ENCODE measurements around the gene TMEM151A. TPM values are rescaled to one million over a fixed set of nuclear protein-coding genes. Genes with fewer than 3 reads are reported as not detected.

TMEM151A gene
- total RNA-seq, 2 donors from 2014 or later: 0.37 to 0.47 TPM

DNA sequence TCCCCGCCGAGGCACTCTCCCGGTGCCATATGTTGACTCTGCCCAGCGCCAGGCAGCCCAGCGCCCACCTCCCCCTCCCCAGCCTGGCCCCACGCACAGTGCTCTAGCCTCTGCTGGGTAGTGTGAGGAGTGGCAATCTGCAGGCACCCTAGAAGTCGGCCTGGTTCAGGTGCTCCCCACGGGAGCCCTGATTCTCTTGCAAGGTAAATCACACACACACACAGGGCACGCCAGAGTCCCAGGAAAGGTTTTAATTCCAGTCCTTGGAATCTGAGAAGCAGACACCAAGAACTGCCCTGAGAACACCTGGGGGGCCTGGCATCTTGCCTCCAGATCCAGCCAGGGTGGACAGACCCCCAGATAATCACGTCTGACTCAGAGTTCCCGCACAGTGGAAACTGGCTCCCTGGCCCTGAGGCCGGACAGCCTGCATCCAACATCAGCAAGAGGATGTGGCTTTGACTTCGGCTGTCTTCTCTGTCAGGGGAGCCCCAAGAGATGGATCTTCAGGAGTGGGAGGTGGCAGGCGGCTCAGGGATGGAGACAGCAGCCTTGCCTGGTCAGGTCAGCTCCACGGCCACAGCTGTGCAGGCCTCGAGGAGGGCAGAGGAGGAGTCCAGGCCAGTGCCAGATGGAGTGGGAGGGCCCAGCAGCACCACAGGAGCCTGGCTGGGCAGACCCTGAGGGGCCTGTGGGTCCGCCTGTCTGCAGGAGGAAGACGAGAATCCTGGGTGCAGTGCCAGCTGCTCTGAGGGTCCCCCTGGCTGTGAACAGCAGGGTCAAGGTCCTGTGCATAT is 45.6 kb downstream of the TMEM151A start:
- DNase-seq: no peak
- intact Hi-C loops (cut with DNase I): no loop called here
- no peak overlapping the region for H3K4me3 ChIP-seq
- TF ChIP-seq, protein P1, sequence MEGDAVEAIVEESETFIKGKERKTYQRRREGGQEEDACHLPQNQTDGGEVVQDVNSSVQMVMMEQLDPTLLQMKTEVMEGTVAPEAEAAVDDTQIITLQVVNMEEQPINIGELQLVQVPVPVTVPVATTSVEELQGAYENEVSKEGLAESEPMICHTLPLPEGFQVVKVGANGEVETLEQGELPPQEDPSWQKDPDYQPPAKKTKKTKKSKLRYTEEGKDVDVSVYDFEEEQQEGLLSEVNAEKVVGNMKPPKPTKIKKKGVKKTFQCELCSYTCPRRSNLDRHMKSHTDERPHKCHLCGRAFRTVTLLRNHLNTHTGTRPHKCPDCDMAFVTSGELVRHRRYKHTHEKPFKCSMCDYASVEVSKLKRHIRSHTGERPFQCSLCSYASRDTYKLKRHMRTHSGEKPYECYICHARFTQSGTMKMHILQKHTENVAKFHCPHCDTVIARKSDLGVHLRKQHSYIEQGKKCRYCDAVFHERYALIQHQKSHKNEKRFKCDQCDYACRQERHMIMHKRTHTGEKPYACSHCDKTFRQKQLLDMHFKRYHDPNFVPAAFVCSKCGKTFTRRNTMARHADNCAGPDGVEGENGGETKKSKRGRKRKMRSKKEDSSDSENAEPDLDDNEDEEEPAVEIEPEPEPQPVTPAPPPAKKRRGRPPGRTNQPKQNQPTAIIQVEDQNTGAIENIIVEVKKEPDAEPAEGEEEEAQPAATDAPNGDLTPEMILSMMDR (IDR thresholded peaks at IDR 0.05): no peak
- peaks cover 16% of the 10 kb centered on the region for H3K4me1 ChIP-seq
- peaks cover 7% of the 10 kb centered on the region for H3K36me3 ChIP-seq
- H3K9ac ChIP-seq (ENCODE audit: low read depth in 2 of 2, low read length in 2 of 2): no peak overlapping the region
- no peaks in the 10 kb centered on the region for H3K27me3 ChIP-seq
- H3K9me3 ChIP-seq: no peaks in the 10 kb centered on the region
- no peak overlapping the region for H3K27ac ChIP-seq

DNA sequence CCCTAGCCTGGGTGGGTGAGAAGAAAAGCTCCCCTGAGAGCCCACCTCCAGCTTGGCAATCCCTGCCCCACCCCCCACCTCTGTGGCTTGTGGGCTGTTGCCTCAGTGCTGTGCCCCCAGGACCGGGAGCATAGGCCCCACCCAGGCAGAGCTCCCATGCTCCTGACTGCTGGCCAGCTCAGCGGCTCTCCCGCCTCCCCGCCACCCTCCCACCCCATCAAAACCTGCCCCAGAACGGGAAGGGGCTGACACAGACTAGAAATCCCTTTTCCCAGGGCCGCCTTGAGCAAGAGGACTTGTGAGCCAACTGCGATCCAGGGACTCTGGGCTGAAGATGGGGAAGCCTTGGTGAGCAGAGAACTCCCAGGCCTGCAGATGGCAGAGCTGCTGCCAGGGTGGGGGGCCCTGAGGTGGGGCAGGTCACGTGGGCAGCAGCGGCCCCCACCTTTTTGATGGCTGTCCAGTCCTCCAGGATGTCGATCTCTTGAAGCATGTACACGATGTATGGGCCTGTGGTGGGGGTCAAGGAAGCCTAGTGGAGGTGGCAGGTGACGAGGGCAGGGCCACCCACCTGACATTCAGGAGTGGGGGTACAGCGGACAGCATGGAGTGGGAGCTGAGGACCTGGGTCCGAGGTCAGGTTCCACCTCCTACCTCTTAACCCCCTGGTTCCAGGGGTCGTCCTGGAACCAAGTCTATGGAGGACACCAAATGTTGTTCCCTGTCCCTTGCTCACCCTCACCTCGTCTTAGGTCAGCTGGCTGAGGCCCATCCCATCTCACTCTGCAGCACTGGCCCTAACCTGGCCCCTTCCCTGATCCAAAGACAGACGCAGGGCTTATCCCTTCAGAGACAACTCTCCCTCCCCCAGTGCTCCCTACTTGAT is 46.8 kb downstream of the TMEM151A start:
- Histone ChIP-seq H3K9ac (ENCODE audit: low read depth in 2 of 2, low read length in 2 of 2) (no peak overlapping the region), H3K4me3 (no peak overlapping the region), H3K4me1 (peaks cover 16% of the 10 kb centered on the region), H3K36me3 (peaks cover 7% of the 10 kb centered on the region), H3K27me3 (no peaks in the 10 kb centered on the region), H3K9me3 (no peaks in the 10 kb centered on the region), H3K27ac (no peak overlapping the region)
- DNase-seq: no peak
- intact Hi-C loops (cut with DNase I): no loop called here
- TF ChIP-seq, protein P1 (IDR thresholded peaks at IDR 0.05): no peak

DNA sequence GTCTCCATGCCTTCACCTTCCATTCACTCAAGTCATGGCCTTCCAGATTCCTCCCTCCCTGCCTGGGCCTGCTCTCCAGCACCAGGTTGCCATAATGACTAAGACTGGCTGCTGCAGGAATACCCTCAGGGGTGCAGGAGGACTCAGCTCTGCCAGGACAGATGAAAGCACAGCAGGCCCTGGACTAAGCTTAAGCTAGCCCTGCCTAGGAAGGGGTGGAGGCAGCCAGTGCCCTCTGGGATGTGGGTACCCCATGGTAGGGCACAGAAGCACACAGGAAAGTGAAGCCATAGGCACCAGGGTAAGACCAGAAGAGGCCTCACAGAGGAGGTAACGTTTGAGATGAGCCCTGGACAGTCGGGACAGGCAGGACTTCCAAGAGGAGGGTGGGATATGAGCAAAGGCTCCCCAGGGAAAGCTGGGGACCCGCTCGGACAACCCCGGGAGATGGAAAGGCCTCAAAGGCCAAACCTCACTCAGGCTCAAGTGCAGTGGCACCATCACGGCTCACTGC is 47.5 kb downstream of the TMEM151A start:
- DNase-seq: no peak
- TF ChIP-seq, protein P1 (IDR thresholded peaks at IDR 0.05): no peak
- Histone ChIP-seq H3K27me3 (no peaks in the 10 kb centered on the region), H3K4me3 (no peak overlapping the region), H3K4me1 (peaks cover 23% of the 10 kb centered on the region), H3K9ac (ENCODE audit: low read depth in 2 of 2, low read length in 2 of 2) (no peak overlapping the region), H3K9me3 (no peaks in the 10 kb centered on the region), H3K27ac (no peak overlapping the region), H3K36me3 (peaks cover 7% of the 10 kb centered on the region)
- intact Hi-C loops (cut with DNase I): no loop called here

DNA sequence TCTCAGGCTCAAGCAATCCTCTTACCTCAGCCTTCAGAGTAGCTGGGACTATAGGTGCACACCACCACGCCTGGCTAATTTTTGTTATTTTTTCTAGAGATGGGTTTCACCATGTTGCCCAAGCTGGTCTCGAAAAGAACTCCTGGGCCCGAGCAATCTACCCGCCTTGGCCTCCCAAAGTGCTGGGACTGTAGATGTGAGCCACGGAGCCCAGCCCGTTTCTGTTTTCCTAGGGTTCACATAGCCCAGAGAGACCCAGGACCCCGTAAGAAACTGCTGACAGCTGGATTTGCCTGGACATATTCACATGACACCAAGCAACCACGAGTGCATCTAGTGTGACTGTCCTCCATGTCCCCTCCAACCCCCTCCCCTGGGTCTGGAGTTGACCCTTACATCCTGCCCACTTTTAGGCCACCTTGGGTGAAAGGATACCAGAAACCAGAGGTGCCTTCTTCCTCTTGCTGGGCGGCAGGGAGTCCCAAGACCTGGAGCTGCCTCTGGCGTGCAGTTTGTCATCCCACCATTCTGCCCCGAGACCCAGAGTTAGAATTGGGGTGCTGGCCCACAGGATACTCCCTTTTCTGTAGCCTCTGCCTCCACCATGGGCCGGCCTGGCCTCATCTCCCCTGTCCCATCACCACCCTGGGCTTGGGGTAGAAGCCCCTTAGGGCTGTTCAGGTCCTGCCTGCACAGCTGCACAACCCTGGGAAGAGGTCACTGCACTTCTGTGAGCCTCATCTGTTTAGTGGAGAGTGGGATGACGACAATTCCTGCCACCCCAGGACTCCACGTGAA is 48.2 kb downstream of the TMEM151A start:
- Histone ChIP-seq H3K4me1 (peaks cover 25% of the 10 kb centered on the region), H3K36me3 (peaks cover 7% of the 10 kb centered on the region), H3K4me3 (no peak overlapping the region), H3K27ac (no peak overlapping the region), H3K27me3 (no peaks in the 10 kb centered on the region), H3K9ac (ENCODE audit: low read depth in 2 of 2, low read length in 2 of 2) (no peak overlapping the region), H3K9me3 (no peaks in the 10 kb centered on the region)
- TF ChIP-seq, protein P1 (IDR thresholded peaks at IDR 0.05): no peak
- intact Hi-C loops (cut with DNase I): no loop called here
- no peak for DNase-seq

All from colonic mucosa (tissue), 4 donors.